Lower leg skin (tissue), 3 donors: ENCODE results near the gene CDH13.

Experiments
- POLR2A ChIP-seq, 2 donors: fragments of 450-650 bp; IDR thresholded peaks; one replicate each; pipeline ENCODE4 v1.6.1; 2016 to 2017; ENCODE audit warnings: antibody characterized with exemption in 2 of 2, mild to moderate bottlenecking in 1 of 2, moderate library complexity in 1 of 2
- TF ChIP-seq, protein P1 (sequence below), 3 donors: fragments of 450-650 bp; IDR thresholded peaks; one replicate each; pipeline ENCODE4 v1.5.1; 2016; ENCODE audit warnings: antibody characterized with exemption in 3 of 3, mild to moderate bottlenecking in 3 of 3, moderate library complexity in 2 of 3

DNA sequence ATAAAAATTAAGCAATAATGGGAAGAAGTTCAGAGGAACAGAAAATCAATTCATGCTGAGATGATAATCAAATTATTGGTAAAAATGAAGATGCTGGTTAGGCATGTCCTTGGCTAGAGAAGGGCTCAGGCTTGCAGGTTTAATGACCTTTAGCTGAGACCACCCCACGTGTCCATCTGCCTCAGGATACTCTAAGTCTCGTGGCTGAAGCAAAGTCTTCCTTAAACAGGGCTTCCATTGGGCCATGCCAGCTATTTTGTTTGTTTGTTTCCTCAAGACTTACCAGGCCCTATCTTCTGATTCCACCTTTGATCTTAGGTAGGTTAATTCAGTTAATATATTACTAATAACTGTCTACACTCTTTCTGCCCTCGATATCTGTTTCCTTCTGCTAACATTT, 366.0 kb downstream of the CDH13 start:
- TF ChIP-seq POLR2A (IDR thresholded peaks at IDR 0.05), result no peak
- TF ChIP-seq, protein P1, sequence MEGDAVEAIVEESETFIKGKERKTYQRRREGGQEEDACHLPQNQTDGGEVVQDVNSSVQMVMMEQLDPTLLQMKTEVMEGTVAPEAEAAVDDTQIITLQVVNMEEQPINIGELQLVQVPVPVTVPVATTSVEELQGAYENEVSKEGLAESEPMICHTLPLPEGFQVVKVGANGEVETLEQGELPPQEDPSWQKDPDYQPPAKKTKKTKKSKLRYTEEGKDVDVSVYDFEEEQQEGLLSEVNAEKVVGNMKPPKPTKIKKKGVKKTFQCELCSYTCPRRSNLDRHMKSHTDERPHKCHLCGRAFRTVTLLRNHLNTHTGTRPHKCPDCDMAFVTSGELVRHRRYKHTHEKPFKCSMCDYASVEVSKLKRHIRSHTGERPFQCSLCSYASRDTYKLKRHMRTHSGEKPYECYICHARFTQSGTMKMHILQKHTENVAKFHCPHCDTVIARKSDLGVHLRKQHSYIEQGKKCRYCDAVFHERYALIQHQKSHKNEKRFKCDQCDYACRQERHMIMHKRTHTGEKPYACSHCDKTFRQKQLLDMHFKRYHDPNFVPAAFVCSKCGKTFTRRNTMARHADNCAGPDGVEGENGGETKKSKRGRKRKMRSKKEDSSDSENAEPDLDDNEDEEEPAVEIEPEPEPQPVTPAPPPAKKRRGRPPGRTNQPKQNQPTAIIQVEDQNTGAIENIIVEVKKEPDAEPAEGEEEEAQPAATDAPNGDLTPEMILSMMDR (IDR thresholded peaks at IDR 0.05), result no peak
